Spleen (tissue), 13 donors: ENCODE measurements around the gene CUX1. TPM values are rescaled to one million over a fixed set of nuclear protein-coding genes. Genes with fewer than 3 reads are reported as not detected.

Experiments used
- DNase-seq: peaks from one replicate; pipeline ENCODE4 v3.0.0-alpha.2; 2020
- H3K27ac ChIP-seq, 8 donors: fragments of 200-600 bp; sonication (generic) in 7 of 8; 1 replicate in 4 of 8; 2 replicates in 4 of 8; pipeline versions ENCODE4 v1.5.0 to v1.8.0; 2016 to 2021; ENCODE audit warnings: inconsistent platforms in 4 of 8, mild to moderate bottlenecking in 4 of 8, moderate library complexity in 1 of 8
- H3K27me3 ChIP-seq, 7 donors: fragments of 200-600 bp; sonication (generic) in 6 of 7; replicated peaks in 1 of 7; 1 replicate in 4 of 7; 2 replicates in 3 of 7; pipeline versions ENCODE4 v1.5.0 to v1.8.0; 2016 to 2021; ENCODE audit warnings: inconsistent platforms in 3 of 7, mild to moderate bottlenecking in 1 of 7
- H3K36me3 ChIP-seq, 6 donors: fragments of 200-600 bp; sonication (generic) in 5 of 6; 1 replicate in 4 of 6; 2 replicates in 2 of 6; pipeline versions ENCODE4 v1.5.0 to v1.8.0; 2016 to 2021; ENCODE audit warnings: inconsistent platforms in 2 of 6
- H3K4me1 ChIP-seq, 6 donors: fragments of 200-600 bp; sonication (generic) in 5 of 6; 1 replicate in 3 of 6; 2 replicates in 3 of 6; pipeline versions ENCODE4 v1.5.0 to v1.8.0; 2016 to 2021; ENCODE audit warnings: inconsistent platforms in 3 of 6
- H3K4me3 ChIP-seq, 8 donors: fragments of 200-600 bp; sonication (generic) in 7 of 8; 1 replicate in 4 of 8; 2 replicates in 4 of 8; pipeline versions ENCODE4 v1.5.0 to v1.8.0; 2016 to 2021; ENCODE audit warnings: inconsistent platforms in 4 of 8, mild to moderate bottlenecking in 4 of 8, moderate library complexity in 2 of 8
- H3K9me3 ChIP-seq, 8 donors: fragments of 200-600 bp; sonication (generic) in 7 of 8; 1 replicate in 4 of 8; 2 replicates in 4 of 8; pipeline versions ENCODE4 v1.5.0 to v1.8.0; 2016 to 2021; ENCODE audit warnings: inconsistent platforms in 4 of 8
- POLR2A ChIP-seq, 3 donors: fragments of 450-650 bp; IDR thresholded peaks; one replicate each; pipeline ENCODE4 v1.5.1; 2017; ENCODE audit warnings: antibody characterized with exemption in 3 of 3, mild to moderate bottlenecking in 1 of 3
- POLR2AphosphoS5 ChIP-seq, 3 donors: sonication (generic); formaldehyde crosslinking; IDR thresholded peaks; one replicate each; pipeline ENCODE4 v1.5.1; 2017; ENCODE audit warnings: antibody characterized with exemption in 3 of 3
- WGBS, 5 donors: extraction: QIAGEN DNeasy Blood & Tissue Kit in 3 of 5; methylation state at CpG; one replicate each; pipeline versions ENCODE4 v1.1.5 to v1.1.7; 2013 to 2018; 5-methylcytosine and 5-hydroxymethylcytosine counted together
- intact Hi-C: fragments of 100-400 bp; cut with DNase I; formaldehyde crosslinking; loops from one replicate; pipeline ENCODE4 v1.15.0; 2023; ENCODE audit warnings: low total_unique reads
- long read RNA-seq, 2 donors: transcript quantifications; one replicate each; lab custom pipeline, GENCODE V29; 2026
- polyA plus RNA-seq, 3 donors: library from polyadenylated mRNA; stranded (reverse); fragments of 200-250 nt; gene quantifications; one replicate each; pipeline ENCODE4 v1.2.1, GENCODE V29; 2013
- total RNA-seq, 7 donors: library from RNA; depleted of rRNA in 3 of 7; stranded (reverse); fragments of >200 nt in 3 of 7; fragmentation: NEBNext Ultra II Directional in 4 of 7; extraction: Animal tissue kit (Norgen Biotek cat#: 25700) in 4 of 7; gene quantifications; one replicate each; pipeline versions ENCODE4 v1.1.0 to v1.2.1, GENCODE V29; 2016 to 2021
- TF ChIP-seq, protein P1 (sequence below), 11 experiments: fragments of 200-600 bp in 7 of 11; fragments of 450-650 bp in 4 of 11; sonication (generic) in 4 of 11; IDR thresholded peaks in 8 of 11; conservative IDR thresholded peaks in 3 of 11; 1 replicate in 7 of 11; 2 replicates in 4 of 11; pipeline versions ENCODE4 v1.4.0 to v1.8.0; 2016 to 2021; ENCODE audit warnings: antibody characterized with exemption in 11 of 11, inconsistent platforms in 4 of 11, mild to moderate bottlenecking in 1 of 11
- donor health status: healthy with polysubstance abuse.
- donor health status: DM: no; HTN: no; CAD: no; lungs with moderate emphysema.
- donor health status: DM: no; HTN: no; CAD: no.
- donor health status: Bipolar disorder and iron deficiency.
- donor health status: healthy.
- donor health status: DM: no; HTN: no; CAD: no.
- donor health status: DM: yes; HTN: yes; CAD: no.

Gene CUX1, protein sequence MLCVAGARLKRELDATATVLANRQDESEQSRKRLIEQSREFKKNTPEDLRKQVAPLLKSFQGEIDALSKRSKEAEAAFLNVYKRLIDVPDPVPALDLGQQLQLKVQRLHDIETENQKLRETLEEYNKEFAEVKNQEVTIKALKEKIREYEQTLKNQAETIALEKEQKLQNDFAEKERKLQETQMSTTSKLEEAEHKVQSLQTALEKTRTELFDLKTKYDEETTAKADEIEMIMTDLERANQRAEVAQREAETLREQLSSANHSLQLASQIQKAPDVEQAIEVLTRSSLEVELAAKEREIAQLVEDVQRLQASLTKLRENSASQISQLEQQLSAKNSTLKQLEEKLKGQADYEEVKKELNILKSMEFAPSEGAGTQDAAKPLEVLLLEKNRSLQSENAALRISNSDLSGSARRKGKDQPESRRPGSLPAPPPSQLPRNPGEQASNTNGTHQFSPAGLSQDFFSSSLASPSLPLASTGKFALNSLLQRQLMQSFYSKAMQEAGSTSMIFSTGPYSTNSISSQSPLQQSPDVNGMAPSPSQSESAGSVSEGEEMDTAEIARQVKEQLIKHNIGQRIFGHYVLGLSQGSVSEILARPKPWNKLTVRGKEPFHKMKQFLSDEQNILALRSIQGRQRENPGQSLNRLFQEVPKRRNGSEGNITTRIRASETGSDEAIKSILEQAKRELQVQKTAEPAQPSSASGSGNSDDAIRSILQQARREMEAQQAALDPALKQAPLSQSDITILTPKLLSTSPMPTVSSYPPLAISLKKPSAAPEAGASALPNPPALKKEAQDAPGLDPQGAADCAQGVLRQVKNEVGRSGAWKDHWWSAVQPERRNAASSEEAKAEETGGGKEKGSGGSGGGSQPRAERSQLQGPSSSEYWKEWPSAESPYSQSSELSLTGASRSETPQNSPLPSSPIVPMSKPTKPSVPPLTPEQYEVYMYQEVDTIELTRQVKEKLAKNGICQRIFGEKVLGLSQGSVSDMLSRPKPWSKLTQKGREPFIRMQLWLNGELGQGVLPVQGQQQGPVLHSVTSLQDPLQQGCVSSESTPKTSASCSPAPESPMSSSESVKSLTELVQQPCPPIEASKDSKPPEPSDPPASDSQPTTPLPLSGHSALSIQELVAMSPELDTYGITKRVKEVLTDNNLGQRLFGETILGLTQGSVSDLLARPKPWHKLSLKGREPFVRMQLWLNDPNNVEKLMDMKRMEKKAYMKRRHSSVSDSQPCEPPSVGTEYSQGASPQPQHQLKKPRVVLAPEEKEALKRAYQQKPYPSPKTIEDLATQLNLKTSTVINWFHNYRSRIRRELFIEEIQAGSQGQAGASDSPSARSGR (N-terminal part only)
- total RNA-seq (10 to 100 TPM; 57.0 to 95.8 (median 66.6) TPM), polyA plus RNA-seq (10 to 100 TPM in 2 of 3 donors, 1 to 10 TPM in 1; 9.1 to 15.2 (median 12.8) TPM)
- long read RNA-seq, donor 1, partial matches to known transcripts, result 0 of 3 reads
- long read RNA-seq, donor 1, other reads (novel, unspliced or antisense), result 0 of 3 reads
- long read RNA-seq, donor 2, partial matches to known transcripts, result 0 of 5 reads
- long read RNA-seq, donor 2, other reads (novel, unspliced or antisense), result 0 of 5 reads

DNA sequence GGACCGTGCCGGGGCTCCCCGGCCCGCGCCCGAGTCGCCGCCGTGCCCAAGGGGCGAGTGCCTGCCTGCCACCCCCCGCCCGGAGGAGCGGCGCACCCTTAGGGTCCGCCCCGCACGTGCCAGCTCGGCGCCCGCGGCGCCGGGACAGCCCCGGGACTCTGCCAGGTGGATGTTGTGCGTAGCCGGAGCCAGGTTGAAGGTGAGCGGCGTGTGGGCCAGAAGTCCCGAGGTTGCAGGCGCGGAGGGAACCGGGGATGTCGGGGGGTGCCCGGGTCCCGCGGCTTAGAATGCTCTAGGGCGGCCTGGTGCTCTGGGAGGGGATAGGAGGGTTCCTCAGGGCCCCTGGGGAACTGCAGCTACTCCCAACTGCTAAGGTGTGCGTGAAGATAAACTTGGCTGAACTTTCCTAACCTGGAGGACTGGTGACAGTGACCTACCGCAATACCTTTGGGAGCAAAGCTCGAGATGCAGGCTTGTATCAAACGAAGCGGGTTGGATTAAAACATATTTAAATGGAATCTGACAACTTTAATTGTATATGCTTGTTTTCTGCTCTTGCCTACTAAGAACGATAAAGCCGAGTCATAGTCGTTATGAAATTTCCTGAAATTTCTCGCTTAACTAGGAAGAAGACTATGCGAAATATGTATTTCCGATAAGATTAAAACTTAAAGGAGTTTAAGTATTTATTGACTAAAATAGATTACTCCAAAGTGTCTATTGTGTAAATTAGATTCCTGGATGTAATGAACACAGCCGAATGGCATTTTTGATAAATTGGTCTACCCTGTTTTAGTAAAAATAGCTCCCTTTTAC lies at the start of gene CUX1:
Gene CUX1, plus strand, starts transcription at position 156 of the 816 bp plus-strand sequence. Its CDS starts 14 bp downstream, at position 170.
- intact Hi-C loops, result loop anchor here (5.0 kb wide), 1 partner anchor 130 kb away; no protein-coding TSS in a partner anchor
- Histone ChIP-seq H3K9me3 (no peaks in the 10 kb centered on the region), H3K27me3 (no peaks in the 10 kb centered on the region), H3K4me1 (peaks cover 3 to 70% (median 40%) of the 10 kb centered on the region in 6 donors), H3K4me3 (peak within 1 kb of the TSS; percentile 69 to 96 (median 84)), H3K27ac (peak within 1 kb of the TSS in 7 of 8 donors; percentile 76 to 97 (median 87)), H3K36me3 (no peaks in the 10 kb centered on the region)
- 5 to 31% (median 9%) methylated on average over 13 to 49 of the region's 49 CpGs for WGBS, 5 donors
- peak; percentile 90 for DNase-seq
- no peak for TF ChIP-seq POLR2A (IDR thresholded peaks at IDR 0.05)
- peak in 1 of 3 donors; percentile 34 for TF ChIP-seq POLR2AphosphoS5 (IDR thresholded peaks at IDR 0.05)
- TF ChIP-seq, protein P1, sequence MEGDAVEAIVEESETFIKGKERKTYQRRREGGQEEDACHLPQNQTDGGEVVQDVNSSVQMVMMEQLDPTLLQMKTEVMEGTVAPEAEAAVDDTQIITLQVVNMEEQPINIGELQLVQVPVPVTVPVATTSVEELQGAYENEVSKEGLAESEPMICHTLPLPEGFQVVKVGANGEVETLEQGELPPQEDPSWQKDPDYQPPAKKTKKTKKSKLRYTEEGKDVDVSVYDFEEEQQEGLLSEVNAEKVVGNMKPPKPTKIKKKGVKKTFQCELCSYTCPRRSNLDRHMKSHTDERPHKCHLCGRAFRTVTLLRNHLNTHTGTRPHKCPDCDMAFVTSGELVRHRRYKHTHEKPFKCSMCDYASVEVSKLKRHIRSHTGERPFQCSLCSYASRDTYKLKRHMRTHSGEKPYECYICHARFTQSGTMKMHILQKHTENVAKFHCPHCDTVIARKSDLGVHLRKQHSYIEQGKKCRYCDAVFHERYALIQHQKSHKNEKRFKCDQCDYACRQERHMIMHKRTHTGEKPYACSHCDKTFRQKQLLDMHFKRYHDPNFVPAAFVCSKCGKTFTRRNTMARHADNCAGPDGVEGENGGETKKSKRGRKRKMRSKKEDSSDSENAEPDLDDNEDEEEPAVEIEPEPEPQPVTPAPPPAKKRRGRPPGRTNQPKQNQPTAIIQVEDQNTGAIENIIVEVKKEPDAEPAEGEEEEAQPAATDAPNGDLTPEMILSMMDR (IDR thresholded peaks at IDR 0.05 in 8 of 11, conservative IDR thresholded peaks at IDR 0.05 in 3 of 11), result peak in 3 of 11 experiments; percentile 9 to 36 (median 35)

DNA sequence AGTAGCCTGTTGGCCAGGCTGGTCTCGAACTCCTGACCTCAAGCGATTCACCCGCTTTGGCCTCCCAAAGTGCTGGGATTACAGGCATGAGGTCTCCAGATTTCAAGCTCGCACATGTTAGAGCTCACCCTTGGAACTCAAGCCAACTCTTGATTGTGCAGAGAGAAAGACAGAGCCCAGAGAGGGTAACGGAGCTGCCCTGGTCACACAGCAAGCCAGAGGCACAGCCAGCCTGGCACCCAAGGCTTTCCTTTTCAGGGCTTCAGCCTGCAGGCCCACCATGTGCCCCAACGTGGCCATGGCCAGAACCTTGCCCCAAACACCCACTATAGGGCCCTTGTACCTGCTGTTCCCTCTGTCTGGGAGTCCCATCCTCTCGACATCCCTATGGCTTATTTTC lies 49.1 kb upstream of the CUX1 start:
- no peaks in the 10 kb centered on the region for H3K4me1 ChIP-seq
- TF ChIP-seq POLR2A (IDR thresholded peaks at IDR 0.05) (no peak), POLR2AphosphoS5 (IDR thresholded peaks at IDR 0.05) (no peak)
- TF ChIP-seq, protein P1 (IDR thresholded peaks at IDR 0.05 in 8 of 11, conservative IDR thresholded peaks at IDR 0.05 in 3 of 11), result no peak
- WGBS, 5 donors, result 89 to 96% (median 94%) methylated on average over 7 of the region's 7 CpGs
- no peak overlapping the region for H3K4me3 ChIP-seq
- H3K36me3 ChIP-seq, result no peaks in the 10 kb centered on the region
- H3K9me3 ChIP-seq, result no peaks in the 10 kb centered on the region
- peaks cover 0 to 16% (median 0%) of the 10 kb centered on the region in 7 donors for H3K27me3 ChIP-seq
- intact Hi-C loops, result no loop called here
- H3K27ac ChIP-seq, result no peak overlapping the region
- DNase-seq, result no peak

DNA sequence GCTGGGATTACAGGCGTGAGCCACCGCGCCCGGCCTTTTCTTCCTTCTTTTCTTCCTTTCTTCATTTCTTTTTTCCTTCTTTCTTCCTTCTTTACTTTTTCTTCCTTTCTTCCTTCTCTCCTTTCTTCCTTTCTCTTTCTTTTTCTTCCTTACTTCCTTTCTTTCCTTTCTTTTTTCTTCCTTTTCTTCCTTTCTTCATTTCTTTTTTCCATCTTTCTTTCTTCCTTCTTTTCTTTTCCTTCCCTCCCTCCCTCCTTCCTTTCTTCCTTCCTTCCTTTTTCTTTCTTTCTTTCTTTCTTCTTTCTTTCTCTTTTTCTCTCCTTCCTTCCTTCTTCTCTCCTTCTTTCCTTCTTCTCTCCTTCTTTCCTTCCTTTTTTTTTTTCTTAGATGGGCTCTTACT lies 47.0 kb upstream of the CUX1 start:
- TF ChIP-seq POLR2A (IDR thresholded peaks at IDR 0.05) (no peak), POLR2AphosphoS5 (IDR thresholded peaks at IDR 0.05) (no peak)
- TF ChIP-seq, protein P1 (IDR thresholded peaks at IDR 0.05 in 8 of 11, conservative IDR thresholded peaks at IDR 0.05 in 3 of 11), result no peak
- WGBS, 5 donors, result 80 to 97% (median 92%) methylated on average over 4 of the region's 4 CpGs
- intact Hi-C loops, result no loop called here
- no peaks in the 10 kb centered on the region for H3K9me3 ChIP-seq
- H3K27ac ChIP-seq, result no peak overlapping the region
- H3K4me3 ChIP-seq, result no peak overlapping the region
- H3K4me1 ChIP-seq, result no peaks in the 10 kb centered on the region
- H3K27me3 ChIP-seq, result peaks cover 0 to 16% (median 0%) of the 10 kb centered on the region in 7 donors
- H3K36me3 ChIP-seq, result no peaks in the 10 kb centered on the region
- no peak for DNase-seq
